Thyroid gland (tissue), 4 donors: ENCODE data around the gene PDE3A. TPM values are rescaled to one million over a fixed set of nuclear protein-coding genes. Genes with fewer than 3 reads are reported as not detected.

Source experiments
- DNase-seq, 2 donors: peaks; one replicate each; pipeline ENCODE4 v3.0.0-alpha.2; 2019
- H3K27ac ChIP-seq, 3 donors: fragments of 200-600 bp; sonication (generic); 1 replicate in 2 of 3; 2 replicates in 1 of 3; pipeline ENCODE4 v1.5.1; 2016 to 2019; ENCODE audit warnings: mild to moderate bottlenecking in 1 of 3, moderate library complexity in 1 of 3
- H3K27me3 ChIP-seq: fragments of 200-600 bp; sonication (generic); one replicate; pipeline ENCODE4 v1.5.1; 2019
- H3K36me3 ChIP-seq, 2 donors: fragments of 200-600 bp; sonication (generic); one replicate each; pipeline ENCODE4 v1.5.1; 2016 to 2019
- H3K4me1 ChIP-seq, 2 donors: fragments of 200-600 bp; sonication (generic); one replicate each; pipeline ENCODE4 v1.5.1; 2017 to 2019
- H3K4me3 ChIP-seq, 3 donors: fragments of 200-600 bp; sonication (generic); replicated peaks in 1 of 3; 1 replicate in 2 of 3; 2 replicates in 1 of 3; pipeline ENCODE4 v1.5.1; 2016; ENCODE audit warnings: mild to moderate bottlenecking in 1 of 3
- H3K9me3 ChIP-seq: fragments of 200-600 bp; sonication (generic); one replicate; pipeline ENCODE4 v1.5.1; 2017
- CTCF ChIP-seq, 6 experiments: fragments of 200-600 bp in 3 of 6; fragments of 450-650 bp in 3 of 6; sonication (generic) in 3 of 6; IDR thresholded peaks; one replicate each; pipeline ENCODE4 v1.5.1; 2016 to 2019; ENCODE audit warnings: antibody characterized with exemption in 6 of 6, mild to moderate bottlenecking in 2 of 6, inconsistent platforms in 1 of 6, moderate library complexity in 1 of 6
- POLR2A ChIP-seq, 2 donors: fragments of 450-650 bp; IDR thresholded peaks; one replicate each; pipeline ENCODE4 v1.6.1; 2017; ENCODE audit warnings: antibody characterized with exemption in 2 of 2, mild to moderate bottlenecking in 2 of 2, moderate library complexity in 1 of 2
- WGBS, 2 donors: methylation state at CpG; one replicate each; pipeline ENCODE4 v1.1.5; 2017; 5-methylcytosine and 5-hydroxymethylcytosine counted together
- intact Hi-C: fragments of 100-400 bp; cut with DNase I; formaldehyde crosslinking; loops from one replicate; pipeline ENCODE4 v1.15.1; 2023
- total RNA-seq, 4 donors: library from RNA; depleted of rRNA; stranded (reverse); fragments of >200 nt; gene quantifications; one replicate each; pipeline ENCODE4 v1.2.3, GENCODE V29; 2016

Gene PDE3A
- total RNA-seq, 4 donors from 2014 or later, result 2.8 to 9.9 (median 6.7) TPM

DNA sequence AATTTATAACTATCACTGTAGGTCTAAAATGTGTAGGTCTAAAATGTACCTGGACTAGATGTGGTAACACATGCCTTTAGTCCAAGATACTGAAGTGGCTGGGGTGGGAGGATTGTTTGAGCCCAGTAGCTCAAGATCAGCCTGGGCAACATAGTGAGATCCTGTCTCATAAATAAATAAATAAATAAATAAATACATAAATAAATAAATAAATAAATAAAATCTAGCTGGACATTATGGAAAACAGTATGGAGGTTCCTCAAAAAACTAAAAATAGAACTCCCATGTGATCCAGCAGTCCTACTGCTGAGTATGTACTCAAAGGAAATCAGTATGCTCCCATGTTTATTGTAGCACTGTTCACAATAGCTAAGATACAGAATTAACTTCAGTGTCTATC, 24.0 kb downstream of the PDE3A start:
- Histone ChIP-seq H3K27me3 (no peaks in the 10 kb centered on the region), H3K27ac (no peak overlapping the region), H3K36me3 (no peaks in the 10 kb centered on the region), H3K4me1 (no peaks in the 10 kb centered on the region), H3K4me3 (no peak overlapping the region), H3K9me3 (no peaks in the 10 kb centered on the region)
- DNase-seq, result no peak
- TF ChIP-seq CTCF (IDR thresholded peaks at IDR 0.05), result no peak
- no peak for TF ChIP-seq POLR2A (IDR thresholded peaks at IDR 0.05)
- intact Hi-C loops, result no loop called here

DNA sequence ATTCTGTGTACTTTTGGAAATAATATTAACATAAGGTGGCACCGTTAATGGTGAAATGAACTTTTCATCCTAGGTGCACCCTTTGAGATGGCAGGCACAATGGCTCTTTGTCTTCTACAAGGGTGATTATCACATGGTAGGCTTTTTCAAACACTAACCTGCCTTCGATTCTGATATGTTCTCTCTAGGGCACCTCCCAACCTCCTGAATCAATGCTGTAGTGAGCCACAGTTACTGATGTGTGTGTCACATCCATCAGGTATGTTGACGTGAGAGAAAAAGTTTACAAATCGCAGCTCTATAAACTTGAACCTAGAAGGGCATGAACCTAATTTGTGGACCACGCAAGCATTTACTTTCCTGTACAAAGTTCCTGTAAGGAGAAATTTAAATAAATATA, 25.4 kb downstream of the PDE3A start:
- Histone ChIP-seq H3K9me3 (no peaks in the 10 kb centered on the region), H3K4me3 (no peak overlapping the region), H3K36me3 (no peaks in the 10 kb centered on the region), H3K4me1 (no peaks in the 10 kb centered on the region), H3K27me3 (no peaks in the 10 kb centered on the region), H3K27ac (no peak overlapping the region)
- no peak for DNase-seq
- TF ChIP-seq CTCF (IDR thresholded peaks at IDR 0.05) (no peak), POLR2A (IDR thresholded peaks at IDR 0.05) (no peak)
- WGBS, 2 donors, result 79 to 92% methylated on average over 5 of the region's 5 CpGs
- intact Hi-C loops, result no loop called here

- H3K4me1 ChIP-seq, result no peaks in the 10 kb centered on the region
- intact Hi-C loops, result no loop called here
- H3K27me3 ChIP-seq, result no peaks in the 10 kb centered on the region
- no peak for TF ChIP-seq CTCF (IDR thresholded peaks at IDR 0.05)
- TF ChIP-seq POLR2A (IDR thresholded peaks at IDR 0.05), result no peak
- no peaks in the 10 kb centered on the region for H3K9me3 ChIP-seq
- DNase-seq, result no peak
- WGBS, 2 donors, result 94% methylated on average over 6 of the region's 6 CpGs
- H3K4me3 ChIP-seq, result no peak overlapping the region
- H3K27ac ChIP-seq, result no peak overlapping the region
- H3K36me3 ChIP-seq, result no peaks in the 10 kb centered on the region
Measured at GRCh38 chr12:20395791-20396550, 27.6 kb downstream of the PDE3A start.

DNA sequence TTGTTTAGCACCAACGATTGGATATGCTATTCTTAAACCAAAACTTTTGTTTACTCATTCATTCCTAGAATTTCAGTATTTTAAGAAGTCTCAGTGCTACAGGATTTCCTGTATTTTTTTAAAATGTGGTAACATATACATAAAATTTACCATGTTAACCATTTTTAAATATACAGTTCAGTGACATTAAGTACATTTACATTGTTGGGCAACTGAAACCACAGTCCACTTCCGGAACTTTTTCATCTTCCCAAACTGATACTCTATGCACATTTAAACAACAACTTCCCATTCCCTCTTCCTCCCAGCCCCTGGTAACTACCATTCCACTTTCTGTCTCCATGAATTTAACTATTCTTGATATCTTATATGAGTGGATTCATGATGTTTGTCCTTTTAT, 30.3 kb downstream of the PDE3A start:
- H3K4me1 ChIP-seq, result no peaks in the 10 kb centered on the region
- no peaks in the 10 kb centered on the region for H3K36me3 ChIP-seq
- no peak overlapping the region for H3K4me3 ChIP-seq
- no peak overlapping the region for H3K27ac ChIP-seq
- DNase-seq, result no peak
- intact Hi-C loops, result no loop called here
- H3K27me3 ChIP-seq, result no peaks in the 10 kb centered on the region
- 67 to 71% methylated on average over 2 of the region's 2 CpGs for WGBS, 2 donors
- no peak for TF ChIP-seq POLR2A (IDR thresholded peaks at IDR 0.05)
- TF ChIP-seq CTCF (IDR thresholded peaks at IDR 0.05), result no peak
- H3K9me3 ChIP-seq, result no peaks in the 10 kb centered on the region

DNA sequence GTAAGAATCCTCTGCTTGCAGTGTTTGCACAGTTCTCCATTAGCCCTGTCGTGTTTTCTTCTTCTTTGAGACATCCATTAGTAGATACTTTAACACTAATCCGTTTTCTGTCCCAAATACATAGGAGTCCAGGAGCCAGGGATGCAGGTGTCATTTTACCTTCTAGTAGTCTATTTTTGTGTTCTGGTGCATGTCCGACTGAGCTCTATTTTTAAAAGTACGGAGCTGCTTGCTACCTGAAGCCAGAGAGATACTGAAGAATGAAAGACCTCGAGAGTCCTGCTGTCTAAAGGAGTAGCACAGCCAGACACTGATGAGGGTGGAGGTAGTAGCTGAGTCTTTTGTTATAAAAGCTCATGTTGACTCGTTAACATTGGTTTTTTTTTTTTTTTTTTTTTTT, 31.7 kb downstream of the PDE3A start:
- Histone ChIP-seq H3K9me3 (no peaks in the 10 kb centered on the region), H3K4me1 (no peaks in the 10 kb centered on the region), H3K36me3 (no peaks in the 10 kb centered on the region), H3K27ac (no peak overlapping the region), H3K4me3 (no peak overlapping the region), H3K27me3 (no peaks in the 10 kb centered on the region)
- intact Hi-C loops, result no loop called here
- DNase-seq, result no peak
- WGBS, 2 donors, result 34 to 35% methylated on average over 6 of the region's 6 CpGs
- no peak for TF ChIP-seq POLR2A (IDR thresholded peaks at IDR 0.05)
- no peak for TF ChIP-seq CTCF (IDR thresholded peaks at IDR 0.05)
